ENCODE data around the gene ACAN. TPM values are rescaled to one million over a fixed set of nuclear protein-coding genes. Genes with fewer than 3 reads are reported as not detected.

The ACAN gene
- total and polyA plus RNA-seq, 7 donors, result 0.06 to 0.69 (median 0.12) TPM

DNA sequence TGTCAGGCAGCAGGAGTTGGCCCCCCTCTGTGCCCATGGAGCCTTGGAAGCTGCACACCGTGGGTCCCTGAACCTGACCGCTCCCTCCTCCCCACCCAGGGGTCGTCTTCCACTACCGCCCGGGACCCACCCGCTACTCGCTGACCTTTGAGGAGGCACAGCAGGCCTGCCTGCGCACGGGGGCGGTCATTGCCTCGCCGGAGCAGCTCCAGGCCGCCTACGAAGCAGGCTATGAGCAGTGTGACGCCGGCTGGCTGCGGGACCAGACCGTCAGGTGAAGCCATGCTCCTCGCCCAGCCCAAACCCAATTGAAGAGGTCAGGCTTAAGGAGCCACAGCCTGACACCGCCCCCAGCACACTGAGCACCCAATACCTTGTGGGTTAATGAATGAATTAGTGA lies 43.9 kb downstream of the ACAN start:
- intact Hi-C loops (cut with DNase I), result no loop called here
- Histone ChIP-seq H3K4me1 (no peaks in the 10 kb centered on the region), H3K27me3 (ENCODE audit: insufficient read depth in 3 of 3, low read length in 2 of 3) (peaks cover 0 to 5% (median 5%) of the 10 kb centered on the region in 3 donors), H3K27ac (no peak overlapping the region), H3K9me3 (no peaks in the 10 kb centered on the region), H3K36me3 (ENCODE audit: insufficient read depth in 1 of 2, low read depth in 1 of 2) (no peaks in the 10 kb centered on the region), H3K4me3 (no peak overlapping the region)
- TF ChIP-seq, protein P1, sequence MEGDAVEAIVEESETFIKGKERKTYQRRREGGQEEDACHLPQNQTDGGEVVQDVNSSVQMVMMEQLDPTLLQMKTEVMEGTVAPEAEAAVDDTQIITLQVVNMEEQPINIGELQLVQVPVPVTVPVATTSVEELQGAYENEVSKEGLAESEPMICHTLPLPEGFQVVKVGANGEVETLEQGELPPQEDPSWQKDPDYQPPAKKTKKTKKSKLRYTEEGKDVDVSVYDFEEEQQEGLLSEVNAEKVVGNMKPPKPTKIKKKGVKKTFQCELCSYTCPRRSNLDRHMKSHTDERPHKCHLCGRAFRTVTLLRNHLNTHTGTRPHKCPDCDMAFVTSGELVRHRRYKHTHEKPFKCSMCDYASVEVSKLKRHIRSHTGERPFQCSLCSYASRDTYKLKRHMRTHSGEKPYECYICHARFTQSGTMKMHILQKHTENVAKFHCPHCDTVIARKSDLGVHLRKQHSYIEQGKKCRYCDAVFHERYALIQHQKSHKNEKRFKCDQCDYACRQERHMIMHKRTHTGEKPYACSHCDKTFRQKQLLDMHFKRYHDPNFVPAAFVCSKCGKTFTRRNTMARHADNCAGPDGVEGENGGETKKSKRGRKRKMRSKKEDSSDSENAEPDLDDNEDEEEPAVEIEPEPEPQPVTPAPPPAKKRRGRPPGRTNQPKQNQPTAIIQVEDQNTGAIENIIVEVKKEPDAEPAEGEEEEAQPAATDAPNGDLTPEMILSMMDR (IDR thresholded peaks at IDR 0.05), result no peak
- WGBS, 3 donors, result 82 to 86% (median 85%) methylated on average over 20 of the region's 20 CpGs
- no peak for DNase-seq
- no peak for ATAC-seq

GRCh38 chr15:88848203-88848602 lies 45.0 kb downstream of the ACAN start:
- 89 to 90% (median 89%) methylated on average over 3 of the region's 3 CpGs for WGBS, 3 donors
- Histone ChIP-seq H3K27me3 (ENCODE audit: insufficient read depth in 3 of 3, low read length in 2 of 3) (peaks cover 0 to 5% (median 5%) of the 10 kb centered on the region in 3 donors), H3K9me3 (no peaks in the 10 kb centered on the region), H3K4me3 (no peak overlapping the region), H3K36me3 (ENCODE audit: insufficient read depth in 1 of 2, low read depth in 1 of 2) (no peaks in the 10 kb centered on the region), H3K4me1 (no peaks in the 10 kb centered on the region), H3K27ac (no peak overlapping the region)
- intact Hi-C loops (cut with DNase I), result no loop called here
- TF ChIP-seq, protein P1 (IDR thresholded peaks at IDR 0.05), result no peak
- no peak for DNase-seq
- ATAC-seq, result no peak

DNA sequence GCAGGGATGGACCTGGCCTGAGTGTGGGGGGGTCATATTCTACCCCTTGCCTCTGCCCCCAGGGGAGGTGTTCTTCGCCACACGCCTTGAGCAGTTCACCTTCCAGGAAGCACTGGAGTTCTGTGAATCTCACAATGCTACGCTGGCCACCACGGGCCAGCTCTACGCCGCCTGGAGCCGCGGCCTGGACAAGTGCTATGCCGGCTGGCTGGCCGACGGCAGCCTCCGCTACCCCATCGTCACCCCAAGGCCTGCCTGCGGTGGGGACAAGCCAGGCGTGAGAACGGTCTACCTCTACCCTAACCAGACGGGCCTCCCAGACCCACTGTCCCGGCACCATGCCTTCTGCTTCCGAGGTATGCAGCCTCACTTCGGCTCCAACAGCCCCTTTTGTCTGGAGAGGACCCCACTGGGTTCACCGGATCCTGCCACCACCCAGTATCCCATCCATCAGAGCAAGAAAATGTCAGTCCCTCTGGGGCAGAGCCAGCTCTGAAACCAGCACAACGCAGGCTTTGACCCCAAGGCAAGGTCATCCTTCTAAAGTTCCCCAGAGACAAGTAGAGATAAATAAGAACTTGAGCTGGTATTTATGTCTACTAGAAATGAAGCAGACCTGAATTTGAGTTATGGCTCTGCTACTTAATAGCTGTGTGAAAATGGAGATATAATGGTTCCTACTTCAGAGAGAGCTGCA lies 46.3 kb downstream of the ACAN start:
- H3K4me3 ChIP-seq, result no peak overlapping the region
- no peaks in the 10 kb centered on the region for H3K9me3 ChIP-seq
- TF ChIP-seq, protein P1 (IDR thresholded peaks at IDR 0.05), result no peak
- 74 to 80% (median 74%) methylated on average over 22 of the region's 22 CpGs for WGBS, 3 donors
- intact Hi-C loops (cut with DNase I), result no loop called here
- H3K27ac ChIP-seq, result no peak overlapping the region
- no peak for DNase-seq
- ATAC-seq, result no peak
- peaks cover 0 to 5% (median 5%) of the 10 kb centered on the region in 3 donors for H3K27me3 ChIP-seq (ENCODE audit: insufficient read depth in 3 of 3, low read length in 2 of 3)
- no peaks in the 10 kb centered on the region for H3K36me3 ChIP-seq (ENCODE audit: insufficient read depth in 1 of 2, low read depth in 1 of 2)
- H3K4me1 ChIP-seq, result no peaks in the 10 kb centered on the region

DNA sequence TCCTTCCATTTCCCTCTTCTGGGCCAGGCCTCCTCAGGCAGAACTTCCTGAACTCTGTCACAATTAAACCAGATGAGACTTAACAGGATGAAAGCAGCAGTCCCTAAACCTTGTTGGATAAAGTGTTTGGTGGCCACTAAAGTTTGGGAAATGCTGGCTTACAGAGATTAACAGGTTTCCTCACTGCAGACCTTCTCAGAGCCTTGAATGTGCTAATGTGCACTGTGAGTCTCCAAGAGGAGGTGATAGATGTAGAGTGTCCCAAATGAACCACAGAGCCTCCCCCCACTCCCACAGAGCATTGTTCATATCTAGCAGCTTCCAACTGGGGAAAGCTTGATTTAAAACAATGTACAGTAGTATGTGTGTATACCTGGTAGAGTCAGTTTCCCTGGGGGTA lies 49.2 kb downstream of the ACAN start:
- Histone ChIP-seq H3K4me3 (no peak overlapping the region), H3K9me3 (no peaks in the 10 kb centered on the region), H3K4me1 (no peaks in the 10 kb centered on the region), H3K27me3 (ENCODE audit: insufficient read depth in 3 of 3, low read length in 2 of 3) (peaks cover 0 to 7% (median 5%) of the 10 kb centered on the region in 3 donors), H3K27ac (no peak overlapping the region), H3K36me3 (ENCODE audit: insufficient read depth in 1 of 2, low read depth in 1 of 2) (no peaks in the 10 kb centered on the region)
- ATAC-seq (no peak), DNase-seq (no peak)
- intact Hi-C loops (cut with DNase I), result no loop called here
- TF ChIP-seq, protein P1 (IDR thresholded peaks at IDR 0.05), result no peak

DNA sequence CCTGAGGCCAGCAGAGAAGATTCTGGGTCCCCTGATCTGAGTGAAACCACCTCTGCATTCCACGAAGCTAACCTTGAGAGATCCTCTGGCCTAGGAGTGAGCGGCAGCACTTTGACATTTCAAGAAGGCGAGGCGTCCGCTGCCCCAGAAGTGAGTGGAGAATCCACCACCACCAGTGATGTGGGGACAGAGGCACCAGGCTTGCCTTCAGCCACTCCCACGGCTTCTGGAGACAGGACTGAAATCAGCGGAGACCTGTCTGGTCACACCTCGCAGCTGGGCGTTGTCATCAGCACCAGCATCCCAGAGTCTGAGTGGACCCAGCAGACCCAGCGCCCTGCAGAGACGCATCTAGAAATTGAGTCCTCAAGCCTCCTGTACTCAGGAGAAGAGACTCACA lies 55.7 kb downstream of the ACAN start:
- no peaks in the 10 kb centered on the region for H3K36me3 ChIP-seq (ENCODE audit: insufficient read depth in 1 of 2, low read depth in 1 of 2)
- 88 to 92% (median 91%) methylated on average over 11 of the region's 11 CpGs for WGBS, 3 donors
- TF ChIP-seq, protein P1 (IDR thresholded peaks at IDR 0.05), result no peak
- no peaks in the 10 kb centered on the region for H3K9me3 ChIP-seq
- no peaks in the 10 kb centered on the region for H3K4me1 ChIP-seq
- peaks cover 0 to 3% (median 2%) of the 10 kb centered on the region in 3 donors for H3K27me3 ChIP-seq (ENCODE audit: insufficient read depth in 3 of 3, low read length in 2 of 3)
- no peak overlapping the region for H3K27ac ChIP-seq
- no peak overlapping the region for H3K4me3 ChIP-seq
- ATAC-seq (no peak), DNase-seq (no peak)
- intact Hi-C loops (cut with DNase I), result no loop called here

All from psoas muscle (tissue), 8 donors.